HEK293 (cell line): ENCODE results near the gene WDR86.

ENCODE experiments used
- ATF2 ChIP-seq: fragments of 450-650 bp; formaldehyde crosslinking; IDR thresholded peaks from 2 replicates; pipeline ENCODE4 v1.5.1; 2016; ENCODE audit warnings: missing biosample characterization, missing genetic modification characterization, low read depth
- CTCF ChIP-seq: fragments of 450-650 bp; formaldehyde crosslinking; IDR thresholded peaks from 2 replicates; pipeline ENCODE4 v1.5.1; 2016; ENCODE audit warnings: missing biosample characterization, missing genetic modification characterization
- KLF10 ChIP-seq: fragments of 450-650 bp; IDR thresholded peaks from 2 replicates; pipeline ENCODE4 v1.5.1; 2018; ENCODE audit warnings: missing biosample characterization, mild to moderate bottlenecking, missing genetic modification characterization
- KLF7 ChIP-seq: fragments of 450-650 bp; formaldehyde crosslinking; IDR thresholded peaks from 2 replicates; pipeline ENCODE4 v1.5.1; 2016; ENCODE audit warnings: missing biosample characterization, missing genetic modification characterization, borderline replicate concordance
- RBAK ChIP-seq: fragments of 450-650 bp; formaldehyde crosslinking; IDR thresholded peaks from 2 replicates; pipeline ENCODE4 v1.5.1; 2016; ENCODE audit warnings: missing biosample characterization, missing genetic modification characterization
- REST ChIP-seq: fragments of 450-650 bp; formaldehyde crosslinking; IDR thresholded peaks from 2 replicates; pipeline ENCODE4 v1.5.1; 2016; ENCODE audit warnings: missing biosample characterization, missing genetic modification characterization
- ZBTB11 ChIP-seq: fragments of 450-650 bp; formaldehyde crosslinking; conservative IDR thresholded peaks from 2 replicates; pipeline ENCODE4 v1.5.1; 2016; ENCODE audit warnings: low read depth, missing biosample characterization, missing genetic modification characterization
- ZBTB26 ChIP-seq: fragments of 450-650 bp; formaldehyde crosslinking; optimal IDR thresholded peaks from 2 replicates; pipeline ENCODE3; 2016; ENCODE audit warnings: missing biosample characterization, mild to moderate bottlenecking, missing genetic modification characterization
- ZFP3 ChIP-seq: fragments of 450-650 bp; formaldehyde crosslinking; IDR thresholded peaks from 2 replicates; pipeline ENCODE4 v1.5.1; 2016; ENCODE audit warnings: low read depth, missing biosample characterization, missing genetic modification characterization
- ZNF302 ChIP-seq: fragments of 450-650 bp; formaldehyde crosslinking; IDR thresholded peaks from 2 replicates; pipeline ENCODE4 v1.5.1; 2016; ENCODE audit warnings: missing biosample characterization, missing genetic modification characterization, low read depth
- ZNF423 ChIP-seq: fragments of 450-650 bp; formaldehyde crosslinking; IDR thresholded peaks from 2 replicates; pipeline ENCODE4 v1.5.1; 2016; ENCODE audit warnings: missing biosample characterization, missing genetic modification characterization
- ZNF488 ChIP-seq: fragments of 450-650 bp; formaldehyde crosslinking; IDR thresholded peaks from 2 replicates; pipeline ENCODE4 v1.5.1; 2016; ENCODE audit warnings: missing biosample characterization, missing genetic modification characterization
- ZNF585B ChIP-seq: fragments of 450-650 bp; formaldehyde crosslinking; IDR thresholded peaks from 2 replicates; pipeline ENCODE4 v1.5.1; 2016; ENCODE audit warnings: missing biosample characterization, missing genetic modification characterization

GRCh38 chr7:151427705-151428377 lies 18.0 kb upstream of the WDR86 start:
- TF ChIP-seq CTCF (no peak), KLF7 (tag by site-specific recombination) (no peak), ZNF585B (tag by site-specific recombination) (no peak), REST (tag by site-specific recombination) (no peak), ZBTB11 (no peak), ZNF488 (tag by site-specific recombination) (no peak), KLF10 (tag by site-specific recombination) (no peak), RBAK (tag by site-specific recombination) (no peak), ZBTB26 (no peak), ZNF423 (no peak), ZNF302 (tag by site-specific recombination) (no peak), ZFP3 (tag by site-specific recombination) (no peak), ATF2 (tag by site-specific recombination) (no peak)
